Measurements from ENCODE around the gene LPCAT1. TPM values are rescaled to one million over a fixed set of nuclear protein-coding genes. Genes with fewer than 3 reads are reported as not detected.

The LPCAT1 gene
- total RNA-seq, 4 donors from 2014 or later = 18.9 to 47.5 (median 29.2) TPM

- TF ChIP-seq, protein P1, sequence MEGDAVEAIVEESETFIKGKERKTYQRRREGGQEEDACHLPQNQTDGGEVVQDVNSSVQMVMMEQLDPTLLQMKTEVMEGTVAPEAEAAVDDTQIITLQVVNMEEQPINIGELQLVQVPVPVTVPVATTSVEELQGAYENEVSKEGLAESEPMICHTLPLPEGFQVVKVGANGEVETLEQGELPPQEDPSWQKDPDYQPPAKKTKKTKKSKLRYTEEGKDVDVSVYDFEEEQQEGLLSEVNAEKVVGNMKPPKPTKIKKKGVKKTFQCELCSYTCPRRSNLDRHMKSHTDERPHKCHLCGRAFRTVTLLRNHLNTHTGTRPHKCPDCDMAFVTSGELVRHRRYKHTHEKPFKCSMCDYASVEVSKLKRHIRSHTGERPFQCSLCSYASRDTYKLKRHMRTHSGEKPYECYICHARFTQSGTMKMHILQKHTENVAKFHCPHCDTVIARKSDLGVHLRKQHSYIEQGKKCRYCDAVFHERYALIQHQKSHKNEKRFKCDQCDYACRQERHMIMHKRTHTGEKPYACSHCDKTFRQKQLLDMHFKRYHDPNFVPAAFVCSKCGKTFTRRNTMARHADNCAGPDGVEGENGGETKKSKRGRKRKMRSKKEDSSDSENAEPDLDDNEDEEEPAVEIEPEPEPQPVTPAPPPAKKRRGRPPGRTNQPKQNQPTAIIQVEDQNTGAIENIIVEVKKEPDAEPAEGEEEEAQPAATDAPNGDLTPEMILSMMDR (IDR thresholded peaks at IDR 0.05; ENCODE audit: low read depth) = no peak
Measured at GRCh38 chr5:1497242-1497777, 26.4 kb downstream of the LPCAT1 start.

DNA sequence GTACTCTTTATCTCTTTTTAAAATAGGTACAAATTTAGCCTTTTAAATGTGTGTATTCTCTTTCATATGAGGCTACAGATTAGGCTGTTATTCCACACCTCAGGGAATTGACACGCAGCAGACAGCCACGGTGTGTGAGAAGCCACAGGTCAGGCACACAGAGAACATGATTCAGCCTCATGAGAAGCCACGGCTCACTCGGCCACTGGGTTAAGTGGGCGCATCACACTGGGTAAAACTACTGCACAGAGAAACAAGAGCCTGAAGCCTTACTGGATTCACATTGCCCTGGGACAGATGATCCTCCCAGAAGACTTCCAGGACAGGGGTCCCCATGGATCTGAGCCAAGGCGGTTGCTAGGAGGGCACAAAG, 28.2 kb downstream of the LPCAT1 start:
- TF ChIP-seq, protein P1 (IDR thresholded peaks at IDR 0.05; ENCODE audit: low read depth) = no peak

GRCh38 chr5:1494780-1495524, 28.8 kb downstream of the LPCAT1 start:
- TF ChIP-seq, protein P1 (IDR thresholded peaks at IDR 0.05; ENCODE audit: low read depth) = no peak

GRCh38 chr5:1493941-1494340, 29.8 kb downstream of the LPCAT1 start:
- TF ChIP-seq, protein P1 (IDR thresholded peaks at IDR 0.05; ENCODE audit: low read depth) = no peak

GRCh38 chr5:1493413-1493812, 30.3 kb downstream of the LPCAT1 start:
- TF ChIP-seq, protein P1 (IDR thresholded peaks at IDR 0.05; ENCODE audit: low read depth) = no peak

- TF ChIP-seq, protein P1 (IDR thresholded peaks at IDR 0.05; ENCODE audit: low read depth) = no peak
Measured at GRCh38 chr5:1492757-1493156, 31.0 kb downstream of the LPCAT1 start.

GRCh38 chr5:1490376-1490775, 33.4 kb downstream of the LPCAT1 start:
- TF ChIP-seq, protein P1 (IDR thresholded peaks at IDR 0.05; ENCODE audit: low read depth) = no peak
